ENCODE data around the gene MIAT.

MIAT gene

GRCh38 chr22:26632422-26633155 is 24.8 kb upstream of the MIAT start:
- TF ChIP-seq CTCF (IDR thresholded peaks at IDR 0.05), result no peak
- DNase-seq (ENCODE audit: low spot score), result no peak
- Histone ChIP-seq H3K27ac (peak overlapping the region in 1 of 2 donors; percentile 17), H3K4me3 (no peak overlapping the region)

- H3K4me3 ChIP-seq, result no peak overlapping the region
- no peak for TF ChIP-seq CTCF (IDR thresholded peaks at IDR 0.05)
- DNase-seq (ENCODE audit: low spot score), result no peak
- no peak overlapping the region for H3K27ac ChIP-seq
Observed at GRCh38 chr22:26634189-26634588, 23.2 kb upstream of the MIAT start.

GRCh38 chr22:26635117-26635516 is 22.3 kb upstream of the MIAT start:
- DNase-seq (ENCODE audit: low spot score), result no peak
- no peak overlapping the region for H3K27ac ChIP-seq
- TF ChIP-seq CTCF (IDR thresholded peaks at IDR 0.05), result no peak
- no peak overlapping the region for H3K4me3 ChIP-seq

- no peak overlapping the region for H3K4me3 ChIP-seq
Observed at GRCh38 chr22:26636296-26636695, 21.1 kb upstream of the MIAT start.

GRCh38 chr22:26642465-26643417 is 14.6 kb upstream of the MIAT start:
- H3K4me3 ChIP-seq, result no peak overlapping the region
- no peak overlapping the region for H3K27ac ChIP-seq
- DNase-seq (ENCODE audit: low spot score), result no peak
- TF ChIP-seq CTCF (IDR thresholded peaks at IDR 0.05), result no peak

More at GRCh38 chr22:26636296-26636695, 21.1 kb upstream of the MIAT start:
- DNase-seq (ENCODE audit: low spot score), result no peak
- TF ChIP-seq CTCF (IDR thresholded peaks at IDR 0.05), result no peak
- H3K27ac ChIP-seq, result no peak overlapping the region

GRCh38 chr22:26643418-26644100 is 13.8 kb upstream of the MIAT start:
- DNase-seq (ENCODE audit: low spot score), result no peak
- Histone ChIP-seq H3K27ac (no peak overlapping the region), H3K4me3 (no peak overlapping the region)
- no peak for TF ChIP-seq CTCF (IDR thresholded peaks at IDR 0.05)
